ENCODE results near the gene PDK3.

- TF ChIP-seq EZH2phosphoT487 (IDR thresholded peaks at IDR 0.05; ENCODE audit: insufficient read depth, low read depth) (no peak), EZH2 (IDR thresholded peaks at IDR 0.05; ENCODE audit: insufficient read depth, poor library complexity, severe bottlenecking) (no peak)
Observed at GRCh38 chrX:24520472-24520871, 55.4 kb downstream of the PDK3 start.

Measured in GM23248 (cell line).